ENCODE measurements around the gene TMEM61.

- TF ChIP-seq GATA2 (IDR thresholded peaks at IDR 0.05; ENCODE audit: low read depth, low read length) = no peak
- TF ChIP-seq GATA3 (IDR thresholded peaks at IDR 0.05; ENCODE audit: low read depth, low read length) = no peak
These were observed 17.2 kb downstream of the TMEM61 start for GRCh38 chr1:54997711-54997986.

All from SH-SY5Y (cell line).